Osteoblast (primary cell): ENCODE results near the gene CXXC4. TPM values are rescaled to one million over a fixed set of nuclear protein-coding genes. Genes with fewer than 3 reads are reported as not detected.

Experiments used
- DNase-seq: peaks from one replicate; pipeline ENCODE4 v3.0.0; 2011; ENCODE audit warnings: low spot score, mixed read lengths; ENCODE audit not compliant: insufficient read length; ENCODE audit errors: missing footprints
- H2AFZ ChIP-seq: 2 replicates; pipeline ENCODE4 v1.6.0; 2011; ENCODE audit warnings: mild to moderate bottlenecking, low read length
- H3K27ac ChIP-seq: 2 replicates; pipeline ENCODE4 v1.5.1; 2011; ENCODE audit warnings: mild to moderate bottlenecking, low read depth, low read length, moderate library complexity
- H3K27me3 ChIP-seq: 2 replicates; pipeline ENCODE4 v1.6.0; 2012; ENCODE audit warnings: mild to moderate bottlenecking, control low read depth, inconsistent platforms, low read length, moderate library complexity; ENCODE audit not compliant: insufficient read depth
- H3K36me3 ChIP-seq: 2 replicates; pipeline ENCODE4 v1.5.1; 2011; ENCODE audit warnings: mild to moderate bottlenecking, low read length, control low read depth, moderate library complexity; ENCODE audit not compliant: insufficient read depth
- H3K4me1 ChIP-seq: 2 replicates; pipeline ENCODE4 v1.5.1; 2011; ENCODE audit warnings: mild to moderate bottlenecking, low read length, control low read depth, moderate library complexity; ENCODE audit not compliant: insufficient read depth
- H3K4me2 ChIP-seq: 2 replicates; pipeline ENCODE4 v1.6.0; 2011; ENCODE audit warnings: mild to moderate bottlenecking, low read length; ENCODE audit not compliant: insufficient read depth
- H3K4me3 ChIP-seq: fragments of 200-600 bp; sonication (generic); 3 replicates; pipeline ENCODE4 v1.5.1; 2012; ENCODE audit warnings: mild to moderate bottlenecking, low read length, inconsistent platforms; ENCODE audit not compliant: insufficient read depth
- H3K79me2 ChIP-seq: 2 replicates; pipeline ENCODE4 v1.6.0; 2012; ENCODE audit warnings: mild to moderate bottlenecking, low read length, control low read depth, inconsistent platforms; ENCODE audit not compliant: insufficient read depth
- H3K9me3 ChIP-seq: 2 replicates; pipeline ENCODE4 v1.5.1; 2011; ENCODE audit warnings: low read depth, low read length, control low read depth
- H4K20me1 ChIP-seq: 2 replicates; pipeline ENCODE4 v1.6.0; 2012; ENCODE audit warnings: mild to moderate bottlenecking, low read length, control low read depth; ENCODE audit not compliant: insufficient read depth
- CTCF ChIP-seq: IDR thresholded peaks from 2 replicates; pipeline ENCODE4 v1.5.1; 2011; ENCODE audit warnings: mild to moderate bottlenecking, low read depth, low read length, moderate library complexity; ENCODE audit errors: extremely low read depth
- total RNA-seq: library from RNA; depleted of rRNA; stranded (reverse); fragments of >200 nt; gene quantifications from 2 replicates; pipeline ENCODE4 v1.2.3, GENCODE V29; 2012

CXXC4 gene
- total RNA-seq, 1 donor: not detected

GRCh38 chr4:104486716-104487504 is 7.8 kb downstream of the CXXC4 start:
- TF ChIP-seq CTCF: no peak
- Histone ChIP-seq H4K20me1 (no peaks in the 10 kb centered on the region), H3K4me1 (peaks cover 5% of the 10 kb centered on the region), H3K4me3 (no peak overlapping the region), H3K36me3 (no peaks in the 10 kb centered on the region), H3K4me2 (no peak overlapping the region), H3K27ac (no peak overlapping the region), H3K79me2 (no peaks in the 10 kb centered on the region), H2AFZ (no peak overlapping the region), H3K27me3 (peaks cover 4% of the 10 kb centered on the region), H3K9me3 (no peaks in the 10 kb centered on the region)
- no peak for DNase-seq

GRCh38 chr4:104475652-104476051 is 19.0 kb downstream of the CXXC4 start:
- Histone ChIP-seq H3K27ac (no peak overlapping the region), H3K9me3 (no peaks in the 10 kb centered on the region), H3K36me3 (no peaks in the 10 kb centered on the region), H3K4me1 (no peaks in the 10 kb centered on the region), H3K27me3 (no peaks in the 10 kb centered on the region), H3K79me2 (no peaks in the 10 kb centered on the region), H3K4me2 (no peak overlapping the region), H2AFZ (no peak overlapping the region), H3K4me3 (no peak overlapping the region), H4K20me1 (no peaks in the 10 kb centered on the region)
- TF ChIP-seq CTCF: no peak
- DNase-seq: no peak

- Histone ChIP-seq H4K20me1 (no peaks in the 10 kb centered on the region), H3K36me3 (no peaks in the 10 kb centered on the region), H3K79me2 (no peaks in the 10 kb centered on the region), H3K4me1 (no peaks in the 10 kb centered on the region), H2AFZ (no peak overlapping the region), H3K27ac (no peak overlapping the region), H3K4me3 (no peak overlapping the region), H3K27me3 (no peaks in the 10 kb centered on the region), H3K4me2 (no peak overlapping the region), H3K9me3 (no peaks in the 10 kb centered on the region)
- no peak for TF ChIP-seq CTCF
- no peak for DNase-seq
These were observed 21.9 kb downstream of the CXXC4 start for GRCh38 chr4:104472766-104473165.

GRCh38 chr4:104470770-104471169 is 23.9 kb downstream of the CXXC4 start:
- no peaks in the 10 kb centered on the region for H3K27me3 ChIP-seq
- TF ChIP-seq CTCF: no peak
- no peaks in the 10 kb centered on the region for H3K9me3 ChIP-seq
- no peak overlapping the region for H3K4me3 ChIP-seq
- no peak overlapping the region for H3K4me2 ChIP-seq
- H2AFZ ChIP-seq: no peak overlapping the region
- no peaks in the 10 kb centered on the region for H3K4me1 ChIP-seq
- no peaks in the 10 kb centered on the region for H3K79me2 ChIP-seq
- DNase-seq: no peak
- no peak overlapping the region for H3K27ac ChIP-seq
- no peaks in the 10 kb centered on the region for H3K36me3 ChIP-seq
- H4K20me1 ChIP-seq: no peaks in the 10 kb centered on the region
